ENCODE data around the gene DIP2C. TPM values are rescaled to one million over a fixed set of nuclear protein-coding genes. Genes with fewer than 3 reads are reported as not detected.
"Not testable (repeated sequence)": the region's sequence is repeated elsewhere in the genome, so short reads cannot be mapped to it uniquely, and the experiment has no call there.

Gene DIP2C
- total and polyA plus RNA-seq, 2 donors: 21.0 to 24.3 TPM

GRCh38 chr10:375815-376505, 313.5 kb downstream of the DIP2C start:
- Histone ChIP-seq H3K4me3 (ENCODE audit: low read depth, low read length) (no peak overlapping the region), H3K27ac (ENCODE audit: low read depth) (no peak overlapping the region), H3K36me3 (ENCODE audit: insufficient read depth) (peaks cover 2% of the 10 kb centered on the region), H3K4me1 (ENCODE audit: insufficient read depth) (no peaks in the 10 kb centered on the region)
- no peak for DNase-seq (ENCODE audit: extremely low spot score)
- WGBS: 85% methylated on average over 35 of the region's 35 CpGs

- DNase-seq (ENCODE audit: extremely low spot score): no peak
- Histone ChIP-seq H3K27ac (ENCODE audit: low read depth) (no peak overlapping the region), H3K4me1 (ENCODE audit: insufficient read depth) (no peaks in the 10 kb centered on the region), H3K36me3 (ENCODE audit: insufficient read depth) (peaks cover 2% of the 10 kb centered on the region), H3K4me3 (ENCODE audit: low read depth, low read length) (no peak overlapping the region)
- 95% methylated on average over 3 of the region's 3 CpGs for WGBS
Measured at GRCh38 chr10:374354-374753, 315.1 kb downstream of the DIP2C start.

- Histone ChIP-seq H3K27ac (ENCODE audit: low read depth) (no peak overlapping the region), H3K4me3 (ENCODE audit: low read depth, low read length) (no peak overlapping the region), H3K36me3 (ENCODE audit: insufficient read depth) (no peaks in the 10 kb centered on the region), H3K4me1 (ENCODE audit: insufficient read depth) (no peaks in the 10 kb centered on the region)
- WGBS: 40% methylated on average over 8 of the region's 8 CpGs
- DNase-seq (ENCODE audit: extremely low spot score): no peak
Measured at GRCh38 chr10:373526-374309, 315.8 kb downstream of the DIP2C start.

- Histone ChIP-seq H3K27ac (ENCODE audit: low read depth) (no peak overlapping the region), H3K4me1 (ENCODE audit: insufficient read depth) (no peaks in the 10 kb centered on the region), H3K4me3 (ENCODE audit: low read depth, low read length) (no peak overlapping the region), H3K36me3 (ENCODE audit: insufficient read depth) (no peaks in the 10 kb centered on the region)
- DNase-seq (ENCODE audit: extremely low spot score): no peak
- 65% methylated on average over 4 of the region's 4 CpGs for WGBS
Measured at GRCh38 chr10:373015-373414, 316.5 kb downstream of the DIP2C start.

- WGBS: 75% methylated on average over 17 of the region's 17 CpGs
- H3K4me3 ChIP-seq (ENCODE audit: low read depth, low read length): no peak overlapping the region
- H3K36me3 ChIP-seq (ENCODE audit: insufficient read depth): no peaks in the 10 kb centered on the region
- DNase-seq (ENCODE audit: extremely low spot score): no peak
- H3K4me1 ChIP-seq (ENCODE audit: insufficient read depth): no peaks in the 10 kb centered on the region
- no peak overlapping the region for H3K27ac ChIP-seq (ENCODE audit: low read depth)
Measured at GRCh38 chr10:372566-372965, 316.9 kb downstream of the DIP2C start.

- 87% methylated on average over 13 of the region's 13 CpGs for WGBS
- no peaks in the 10 kb centered on the region for H3K4me1 ChIP-seq (ENCODE audit: insufficient read depth)
- no peak overlapping the region for H3K27ac ChIP-seq (ENCODE audit: low read depth)
- no peaks in the 10 kb centered on the region for H3K36me3 ChIP-seq (ENCODE audit: insufficient read depth)
- no peak for DNase-seq (ENCODE audit: extremely low spot score)
- H3K4me3 ChIP-seq (ENCODE audit: low read depth, low read length): no peak overlapping the region
Measured at GRCh38 chr10:371515-371914, 318.0 kb downstream of the DIP2C start.

- WGBS: 67% methylated on average over 6 of the region's 6 CpGs
- DNase-seq (ENCODE audit: extremely low spot score): no peak
- Histone ChIP-seq H3K27ac (ENCODE audit: low read depth) (no peak overlapping the region), H3K4me1 (ENCODE audit: insufficient read depth) (no peaks in the 10 kb centered on the region), H3K36me3 (ENCODE audit: insufficient read depth) (no peaks in the 10 kb centered on the region), H3K4me3 (ENCODE audit: low read depth, low read length) (no peak overlapping the region)
Measured at GRCh38 chr10:370449-370825, 319.0 kb downstream of the DIP2C start.

GRCh38 chr10:369684-370448, 319.6 kb downstream of the DIP2C start:
- H3K27ac ChIP-seq (ENCODE audit: low read depth): no peak overlapping the region
- 47% methylated on average over 22 of the region's 22 CpGs for WGBS
- no peaks in the 10 kb centered on the region for H3K36me3 ChIP-seq (ENCODE audit: insufficient read depth)
- H3K4me3 ChIP-seq (ENCODE audit: low read depth, low read length): no peak overlapping the region
- DNase-seq (ENCODE audit: extremely low spot score): no peak
- H3K4me1 ChIP-seq (ENCODE audit: insufficient read depth): no peaks in the 10 kb centered on the region

GRCh38 chr10:369221-369683, 320.2 kb downstream of the DIP2C start:
- no peak overlapping the region for H3K4me3 ChIP-seq (ENCODE audit: low read depth, low read length)
- WGBS: 66% methylated on average over 18 of the region's 18 CpGs
- no peak overlapping the region for H3K27ac ChIP-seq (ENCODE audit: low read depth)
- H3K36me3 ChIP-seq (ENCODE audit: insufficient read depth): no peaks in the 10 kb centered on the region
- no peaks in the 10 kb centered on the region for H3K4me1 ChIP-seq (ENCODE audit: insufficient read depth)
- DNase-seq (ENCODE audit: extremely low spot score): no peak

GRCh38 chr10:368579-369220, 320.8 kb downstream of the DIP2C start:
- Histone ChIP-seq H3K27ac (ENCODE audit: low read depth) (no peak overlapping the region), H3K36me3 (ENCODE audit: insufficient read depth) (no peaks in the 10 kb centered on the region), H3K4me3 (ENCODE audit: low read depth, low read length) (no peak overlapping the region), H3K4me1 (ENCODE audit: insufficient read depth) (no peaks in the 10 kb centered on the region)
- no peak for DNase-seq (ENCODE audit: extremely low spot score)
- 95% methylated on average over 17 of the region's 17 CpGs for WGBS

GRCh38 chr10:368107-368506, 321.4 kb downstream of the DIP2C start:
- H3K4me1 ChIP-seq (ENCODE audit: insufficient read depth); H3K36me3 ChIP-seq (ENCODE audit: insufficient read depth); H3K4me3 ChIP-seq (ENCODE audit: low read depth, low read length); DNase-seq (ENCODE audit: extremely low spot score); H3K27ac ChIP-seq (ENCODE audit: low read depth): not testable (repeated sequence)
- WGBS: 97% methylated on average over 10 of the region's 16 CpGs

- no peak for DNase-seq (ENCODE audit: extremely low spot score)
- 89% methylated on average over 19 of the region's 25 CpGs for WGBS
- H3K27ac ChIP-seq (ENCODE audit: low read depth): no peak overlapping the region
- H3K36me3 ChIP-seq (ENCODE audit: insufficient read depth): no peaks in the 10 kb centered on the region
- H3K4me3 ChIP-seq (ENCODE audit: low read depth, low read length): no peak overlapping the region
- no peaks in the 10 kb centered on the region for H3K4me1 ChIP-seq (ENCODE audit: insufficient read depth)
Measured at GRCh38 chr10:367636-368035, 321.8 kb downstream of the DIP2C start.

GRCh38 chr10:366186-366585, 323.3 kb downstream of the DIP2C start:
- DNase-seq (ENCODE audit: extremely low spot score): no peak
- no peaks in the 10 kb centered on the region for H3K4me1 ChIP-seq (ENCODE audit: insufficient read depth)
- WGBS: 97% methylated on average over 12 of the region's 12 CpGs
- H3K27ac ChIP-seq (ENCODE audit: low read depth): no peak overlapping the region
- no peaks in the 10 kb centered on the region for H3K36me3 ChIP-seq (ENCODE audit: insufficient read depth)
- no peak overlapping the region for H3K4me3 ChIP-seq (ENCODE audit: low read depth, low read length)

Measured in urinary bladder (tissue), 4 donors.